HG02884 (cell line): Measurements from ENCODE around the gene MXI1.

Source experiments
- ATAC-seq: cut with Tn5 transposase; IDR thresholded peaks from one replicate; pipeline ENCODE4 v1.9.1; 2021; ENCODE audit warnings: mild to moderate bottlenecking, moderate library complexity; ENCODE audit not compliant: unreplicated experiment

MXI1 gene

DNA sequence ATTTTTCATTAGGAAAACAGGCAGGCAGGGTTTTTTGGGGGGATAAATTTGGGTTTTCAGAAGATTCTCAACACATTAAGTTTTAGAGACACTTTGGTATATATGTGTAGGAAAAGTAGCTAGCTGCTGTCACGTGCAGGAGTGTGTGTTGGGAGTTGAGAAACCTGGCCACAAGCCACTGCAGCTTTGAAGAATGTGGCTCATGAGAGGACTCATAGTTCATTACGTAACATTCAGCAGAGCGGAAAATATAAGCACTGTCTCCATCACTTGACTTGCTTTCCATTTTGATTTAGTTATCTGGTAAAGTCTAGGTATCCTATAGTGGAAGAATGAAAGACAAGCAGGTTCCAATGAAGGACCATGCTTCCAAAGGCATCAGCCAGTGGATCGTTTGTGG is 66.1 kb downstream of the MXI1 start:
- no peak for ATAC-seq

DNA sequence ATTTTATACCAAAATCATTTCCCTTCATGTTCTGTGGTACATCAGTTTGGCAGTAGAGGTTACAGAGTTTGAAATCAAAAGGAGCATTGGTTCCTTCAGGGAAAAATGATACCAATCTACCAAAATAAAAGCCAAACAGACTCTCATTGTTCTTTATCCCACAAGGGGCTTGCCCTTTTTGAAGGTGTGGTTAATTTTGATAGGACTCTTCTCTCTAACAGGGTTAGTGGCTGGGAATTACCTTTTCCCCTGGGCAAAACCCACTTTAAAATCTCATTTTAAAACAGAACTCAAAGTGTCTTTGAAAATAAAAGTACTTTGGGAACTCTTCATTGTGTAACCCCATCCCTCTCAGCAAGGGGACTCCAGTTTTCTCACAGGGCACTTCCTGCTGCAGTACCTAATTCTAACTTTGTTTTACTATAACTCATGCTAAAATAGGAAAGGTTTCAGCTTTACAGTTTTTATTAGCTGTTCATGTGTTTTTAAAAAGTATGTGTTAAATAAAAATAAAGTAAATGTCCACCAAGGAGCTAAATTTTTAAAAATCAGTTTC is 66.7 kb downstream of the MXI1 start:
- no peak for ATAC-seq

GRCh38 chr10:110274647-110275046 is 67.2 kb downstream of the MXI1 start:
- no peak for ATAC-seq

DNA sequence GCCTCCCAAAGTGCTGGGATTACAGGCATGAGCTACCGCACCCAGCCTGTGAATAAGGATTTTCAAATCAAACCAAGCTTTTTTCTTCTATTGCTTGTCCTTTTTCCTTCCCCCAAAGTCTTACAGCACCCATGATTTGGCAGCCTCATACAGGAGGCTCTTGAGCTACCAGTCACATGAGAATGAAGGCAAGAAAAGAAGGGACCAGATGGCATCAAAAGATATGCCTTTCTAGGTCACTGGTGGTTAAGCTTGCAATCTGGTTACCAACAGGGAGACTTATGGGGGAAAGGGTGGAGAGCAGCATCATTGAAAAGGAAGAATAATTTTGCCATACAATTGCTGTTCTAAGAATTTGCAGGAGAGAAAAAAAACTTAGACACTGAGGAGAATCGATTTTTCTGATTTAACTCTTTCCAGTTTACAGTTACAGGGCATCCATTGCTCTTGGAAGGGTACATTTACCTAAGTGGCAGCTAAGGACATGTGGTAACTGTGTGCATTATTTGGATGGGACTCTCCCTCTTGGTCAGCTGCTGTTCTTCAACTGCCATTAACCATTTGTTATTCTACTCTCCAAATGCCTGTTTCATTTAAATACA is 67.8 kb downstream of the MXI1 start:
- no peak for ATAC-seq

- no peak for ATAC-seq
Measured at GRCh38 chr10:110276603-110277002, 69.2 kb downstream of the MXI1 start.

DNA sequence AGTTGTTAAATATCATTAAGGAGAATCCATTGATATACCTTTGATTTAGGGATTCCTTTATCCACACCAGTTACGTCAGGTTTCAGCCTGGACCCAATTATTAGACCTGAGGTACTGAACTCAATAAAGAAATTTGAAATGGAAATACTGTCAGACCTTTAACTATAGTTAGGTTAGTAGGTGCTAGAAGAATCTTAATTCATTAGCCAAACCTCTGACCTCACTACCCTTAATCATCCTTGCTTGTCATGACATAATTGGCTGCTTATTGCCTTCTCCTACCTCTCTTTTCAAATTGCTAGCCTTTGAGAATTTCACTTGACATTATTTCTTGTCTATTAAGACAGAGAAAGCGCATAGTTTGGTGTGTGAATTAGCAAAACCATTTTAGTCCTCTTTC is 70.2 kb downstream of the MXI1 start:
- ATAC-seq: no peak

DNA sequence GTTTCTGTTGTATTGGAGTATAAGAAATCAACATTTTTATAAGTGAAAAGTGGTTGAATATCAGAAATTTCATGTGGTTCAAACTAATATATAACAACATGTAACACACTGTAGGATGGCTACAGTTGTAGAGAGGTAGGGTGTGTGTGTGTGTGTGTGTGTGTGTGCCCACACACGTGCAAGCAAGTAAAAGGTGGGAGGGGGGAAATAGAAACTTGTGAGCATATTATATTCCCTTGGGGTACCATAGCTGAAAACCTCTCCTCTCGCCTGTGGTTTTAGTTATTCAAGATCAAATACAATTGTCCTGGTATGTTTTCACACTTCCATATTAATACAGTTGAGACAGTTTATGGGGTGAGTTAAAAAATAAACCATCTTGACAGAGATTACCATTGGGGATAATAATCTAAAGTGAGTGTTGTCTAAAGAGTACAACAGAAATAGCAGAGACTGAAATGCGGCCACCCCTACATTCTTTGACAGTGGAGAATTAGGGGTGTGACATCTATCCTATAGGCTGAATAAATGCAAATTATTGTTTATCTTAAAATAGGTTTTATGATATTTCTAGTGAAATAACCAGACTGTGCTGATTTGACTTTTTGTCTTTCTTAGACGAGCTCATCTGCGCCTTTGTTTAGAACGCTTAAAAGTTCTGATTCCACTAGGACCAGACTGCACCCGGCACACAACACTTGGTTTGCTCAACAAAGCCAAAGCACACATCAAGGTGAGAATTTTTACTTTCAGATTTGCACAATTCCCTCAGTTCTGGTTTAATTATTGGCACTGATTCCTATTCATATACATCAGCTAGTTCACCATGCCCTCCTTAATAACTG is 71.4 kb downstream of the MXI1 start:
- no peak for ATAC-seq

- peak; percentile 61 for ATAC-seq
Measured at GRCh38 chr10:110279407-110279986, 72.1 kb downstream of the MXI1 start.

GRCh38 chr10:110284262-110284661 is 76.9 kb downstream of the MXI1 start:
- ATAC-seq: no peak

GRCh38 chr10:110285501-110285900 is 78.1 kb downstream of the MXI1 start:
- ATAC-seq: no peak

DNA sequence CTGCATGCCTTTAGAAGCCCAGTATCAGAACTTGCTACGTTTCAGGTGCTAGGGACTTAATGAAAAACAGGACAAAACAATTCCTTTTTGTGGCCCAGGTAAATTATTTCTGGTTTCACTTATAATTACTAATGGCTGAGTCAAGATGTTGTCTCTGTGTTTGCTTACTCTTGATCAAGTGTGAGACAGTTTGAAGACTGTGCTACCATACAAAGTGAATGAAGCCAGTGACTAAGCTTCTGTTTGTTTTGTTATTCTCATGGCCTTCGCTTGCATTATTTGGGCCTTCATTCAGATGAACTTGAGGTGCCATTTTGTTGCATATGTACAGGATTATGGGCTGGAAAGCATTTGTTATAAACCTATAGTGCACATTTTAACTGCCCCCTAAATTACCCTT is 79.4 kb downstream of the MXI1 start:
- ATAC-seq: no peak

- ATAC-seq: no peak
Measured at GRCh38 chr10:110296966-110297365, 89.6 kb downstream of the MXI1 start.

DNA sequence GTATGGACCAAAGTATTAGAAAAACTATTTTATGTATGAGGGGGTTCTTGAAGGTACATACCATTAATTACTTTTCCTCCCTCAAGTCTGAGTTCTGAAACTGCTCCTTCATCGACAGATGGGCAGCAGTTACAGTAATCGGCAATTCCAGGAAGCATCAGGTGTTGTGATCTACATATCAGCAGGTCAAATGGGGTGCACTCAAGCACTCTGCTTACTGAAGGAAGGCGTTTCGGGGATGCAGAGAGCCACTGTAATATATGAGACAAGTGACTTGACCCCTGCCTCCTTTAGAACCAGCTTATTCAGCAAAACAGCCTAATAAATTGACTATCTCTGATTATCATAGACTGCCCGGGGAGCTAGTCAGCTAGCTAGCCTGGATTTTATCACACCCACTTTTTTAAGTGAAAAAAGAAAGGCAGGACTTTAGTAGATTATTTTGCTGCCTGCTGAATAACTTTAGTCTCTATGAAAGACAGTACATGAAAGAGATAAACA is 93.1 kb downstream of the MXI1 start:
- ATAC-seq: no peak

DNA sequence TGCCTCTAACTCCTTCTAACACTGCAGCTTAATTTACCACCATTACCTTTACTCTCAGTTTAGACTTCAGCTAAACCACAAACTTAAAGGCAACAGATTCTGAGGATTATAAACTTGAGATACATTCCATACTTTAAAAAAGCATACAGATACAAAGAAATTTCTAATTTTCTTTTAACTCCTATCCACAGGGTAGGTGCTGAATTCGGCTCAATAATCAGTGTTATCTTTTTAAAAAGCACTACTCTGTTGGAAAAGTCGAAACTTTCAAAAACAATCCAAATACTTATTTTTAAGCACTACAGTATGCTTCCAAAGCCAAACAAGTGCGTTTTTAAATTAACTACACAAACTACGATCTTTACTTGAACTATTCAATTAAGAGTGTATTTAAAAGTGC is 96.3 kb downstream of the MXI1 start:
- no peak for ATAC-seq

GRCh38 chr10:110304394-110304779 is 97.0 kb downstream of the MXI1 start:
- ATAC-seq: peak; percentile 34

- peak; percentile 82 for ATAC-seq
Measured at GRCh38 chr10:110304780-110305421, 97.5 kb downstream of the MXI1 start, which contains the start of gene SMNDC1. Gene SMNDC1 (minus strand): TSS chr10:110304920. CDS start chr10:110303587, 1,333 bp downstream.

DNA sequence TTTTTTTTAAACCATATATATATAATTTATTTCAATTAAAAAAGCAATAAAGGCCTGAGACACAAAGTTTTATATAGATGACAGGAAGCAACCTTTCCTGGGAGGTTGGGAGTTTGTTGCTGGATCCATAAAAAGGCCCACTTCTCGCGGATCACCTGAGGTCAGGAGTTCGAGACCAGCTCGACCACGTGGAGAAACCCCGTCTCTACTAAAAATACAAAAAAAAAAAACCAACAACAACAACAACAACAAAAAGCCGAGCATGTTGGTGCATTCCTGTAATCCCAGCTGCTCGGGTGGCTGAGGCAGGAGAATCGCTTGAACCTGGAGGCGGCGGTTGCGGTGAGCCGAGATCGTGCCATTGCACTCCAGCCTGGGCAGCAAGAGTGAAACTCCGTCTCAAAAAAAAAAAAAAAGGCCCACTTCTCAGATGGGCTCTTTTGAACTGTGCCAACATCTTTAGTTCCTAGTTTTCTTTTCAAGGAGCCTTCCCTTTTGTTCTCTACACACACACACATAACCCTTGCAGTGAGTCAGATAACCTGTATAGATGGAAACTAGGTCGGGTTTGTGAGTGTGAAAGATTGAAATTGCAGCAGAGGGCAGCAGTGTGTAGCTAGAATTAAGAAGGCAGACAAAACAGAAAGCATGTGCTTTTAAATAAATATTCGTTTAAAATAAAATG is 98.5 kb downstream of the MXI1 start:
- ATAC-seq: no peak

GRCh38 chr10:110306452-110306768 is 99.0 kb downstream of the MXI1 start:
- ATAC-seq: no peak

GRCh38 chr10:110307805-110308204 is 100.4 kb downstream of the MXI1 start:
- ATAC-seq: no peak

DNA sequence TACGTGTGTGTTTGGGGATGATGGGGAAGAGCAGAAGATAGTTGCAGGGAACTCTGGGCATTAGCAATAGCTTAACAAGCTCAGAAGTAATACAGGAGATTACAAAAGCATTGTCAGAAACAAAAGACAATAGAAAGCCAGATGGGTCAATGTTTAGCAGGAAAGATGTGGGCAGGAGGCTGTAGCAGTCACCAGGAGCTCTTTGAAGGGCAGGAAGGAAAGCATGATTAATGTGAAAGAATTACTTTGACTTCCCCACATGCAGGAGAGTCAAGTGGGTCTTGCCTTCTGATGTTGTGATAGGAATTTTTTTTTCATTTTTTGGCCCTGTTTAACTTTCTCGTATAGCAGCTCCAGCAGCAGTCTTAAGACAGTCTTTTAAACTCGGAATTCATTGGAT is 103.3 kb downstream of the MXI1 start:
- ATAC-seq: no peak
